NCI-H1048 (cell line): ENCODE measurements around the gene STOML2.
"Not testable (repeated sequence)": the region's sequence is repeated elsewhere in the genome, so short reads cannot be mapped to it uniquely, and the experiment has no call there.

Experiments used
- DNase-seq: peaks from one replicate; lab custom pipeline; 2025; lab: John Stamatoyannopoulos, UW

STOML2 gene, protein sequence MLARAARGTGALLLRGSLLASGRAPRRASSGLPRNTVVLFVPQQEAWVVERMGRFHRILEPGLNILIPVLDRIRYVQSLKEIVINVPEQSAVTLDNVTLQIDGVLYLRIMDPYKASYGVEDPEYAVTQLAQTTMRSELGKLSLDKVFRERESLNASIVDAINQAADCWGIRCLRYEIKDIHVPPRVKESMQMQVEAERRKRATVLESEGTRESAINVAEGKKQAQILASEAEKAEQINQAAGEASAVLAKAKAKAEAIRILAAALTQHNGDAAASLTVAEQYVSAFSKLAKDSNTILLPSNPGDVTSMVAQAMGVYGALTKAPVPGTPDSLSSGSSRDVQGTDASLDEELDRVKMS

DNA sequence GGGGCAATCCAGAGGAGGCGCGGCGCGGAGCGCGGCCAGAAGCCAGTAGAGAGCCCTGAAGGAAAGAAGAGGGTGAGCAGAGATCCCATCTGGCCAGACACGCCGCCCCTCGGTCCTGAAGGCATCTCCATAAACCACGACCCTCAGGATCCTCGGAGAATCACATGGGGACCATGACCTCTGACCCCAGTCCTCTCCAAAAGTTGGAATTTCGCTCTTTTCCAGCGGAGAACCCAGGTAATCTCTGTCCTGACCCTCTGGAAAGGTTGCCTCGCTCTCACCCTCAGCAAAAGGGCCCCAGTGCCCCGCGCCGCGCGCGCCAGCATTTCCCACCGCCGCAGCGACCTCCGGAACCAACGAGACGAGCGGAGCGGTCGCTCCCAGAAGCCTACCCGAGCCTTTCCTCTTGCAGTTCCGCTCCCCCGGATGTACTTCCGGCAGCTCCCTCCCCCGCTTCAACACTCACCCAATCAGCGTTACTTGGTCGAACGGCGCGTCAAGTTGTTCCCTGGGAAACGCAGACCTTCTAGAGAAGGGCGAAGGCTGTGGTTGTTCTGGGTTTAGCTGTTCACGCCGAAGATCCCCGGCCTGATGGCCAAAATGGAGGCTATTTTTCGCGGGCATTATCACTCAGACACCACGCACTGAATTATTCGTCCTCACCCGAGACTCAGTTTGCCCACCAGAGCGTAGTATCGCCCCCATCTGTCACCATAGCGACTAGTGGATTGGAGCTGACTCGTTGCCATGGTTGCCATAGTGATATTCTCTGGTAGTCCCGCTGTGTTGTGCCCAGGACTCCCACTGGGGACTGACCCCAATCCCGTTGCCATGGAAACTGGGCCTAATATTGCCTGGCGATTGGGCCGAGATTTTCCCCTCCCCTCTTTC is at the start of gene STOML2:
Gene STOML2 (minus strand): TSS at position 363 of the 891 bp plus-strand sequence. CDS start 37 bp downstream, at position 326.
- peak; percentile 66 for DNase-seq

DNA sequence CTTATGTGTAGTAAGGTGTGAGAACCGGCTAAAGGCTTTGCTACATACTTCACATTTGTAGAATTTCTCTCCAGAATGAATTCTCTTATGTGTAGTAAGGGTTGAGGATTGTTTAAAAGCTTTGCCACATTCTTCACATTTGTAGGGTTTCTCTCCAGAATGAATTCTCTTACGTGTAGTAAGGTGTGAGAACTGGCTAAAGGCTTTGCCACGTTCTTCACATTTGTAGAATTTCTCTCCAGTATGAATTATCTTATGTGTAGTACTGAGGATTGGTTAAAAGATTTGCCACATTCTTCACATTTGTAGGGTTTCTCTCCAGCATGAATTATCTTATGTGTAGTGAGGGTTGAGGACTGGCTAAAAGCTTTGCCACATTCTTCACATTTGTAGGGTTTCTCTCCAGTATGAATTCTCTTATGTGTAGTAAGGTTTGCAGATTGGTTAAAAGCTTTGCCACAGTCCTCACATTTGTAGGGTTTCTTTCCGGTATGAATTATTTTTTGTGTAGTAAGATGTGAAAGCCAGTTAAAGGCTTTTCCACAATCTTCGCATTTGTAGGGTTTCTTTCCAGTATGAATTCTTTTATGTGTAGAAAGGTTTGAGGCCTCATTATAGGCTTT is 45.1 kb upstream of the STOML2 start:
- DNase-seq, result not testable (repeated sequence)

DNA sequence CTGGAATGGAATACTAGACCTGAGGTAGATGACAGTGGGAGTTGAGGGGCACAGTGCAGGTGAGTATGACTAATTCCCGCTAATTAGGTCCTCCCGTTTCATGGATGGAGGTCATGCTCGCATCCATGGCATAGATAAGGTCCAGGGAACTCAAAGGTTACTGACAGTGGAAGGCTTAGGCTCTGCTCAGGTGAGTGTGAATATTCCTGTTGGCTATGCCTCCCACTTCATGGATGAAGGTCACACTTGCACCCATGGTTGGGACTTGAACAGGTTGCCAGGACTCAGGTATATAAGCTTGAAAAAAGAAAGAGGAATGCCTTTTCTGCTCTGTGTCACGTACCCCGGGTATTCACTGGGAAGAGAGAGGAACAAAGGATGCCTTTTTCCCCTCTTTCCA is 39.1 kb upstream of the STOML2 start:
- DNase-seq, result no peak

DNA sequence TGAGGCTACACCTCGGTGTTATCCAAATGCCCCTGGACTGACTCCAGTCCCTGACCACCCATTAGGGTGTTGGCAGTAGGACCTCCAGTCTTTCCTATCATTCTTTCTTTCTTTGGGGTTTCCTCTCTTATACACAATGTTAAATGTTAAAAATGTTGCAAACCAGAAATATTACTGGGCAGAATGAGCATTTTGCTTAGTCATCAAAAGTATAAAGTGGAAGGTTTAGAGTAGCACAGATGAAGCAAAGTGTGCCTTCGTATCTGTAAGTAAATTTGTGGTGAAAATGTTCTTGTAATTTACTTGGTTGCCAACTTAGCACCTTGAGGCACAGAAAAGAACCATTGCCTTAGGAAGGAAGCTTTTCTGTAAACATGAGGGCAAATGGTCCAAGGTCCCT is 37.2 kb upstream of the STOML2 start:
- DNase-seq, result no peak

DNA sequence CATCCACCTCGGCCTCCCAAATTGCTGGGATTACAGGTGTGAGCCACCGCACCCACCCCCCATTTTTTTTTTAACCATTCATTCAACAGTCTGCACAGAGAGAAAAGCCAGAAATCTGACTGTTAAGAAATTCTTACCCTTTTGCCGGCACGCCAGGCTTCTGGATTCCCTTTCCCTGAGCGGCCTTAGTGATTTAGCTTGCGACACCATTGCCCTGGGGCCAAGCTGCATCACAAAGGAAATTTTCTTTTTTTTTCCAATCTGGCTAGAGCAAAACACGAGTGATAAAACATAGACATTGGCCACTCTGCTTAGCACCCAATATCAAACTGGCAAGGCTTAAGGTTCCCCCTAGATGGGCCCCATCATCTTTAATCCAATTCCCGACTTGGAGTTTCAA is 33.9 kb upstream of the STOML2 start:
- DNase-seq, result no peak

DNA sequence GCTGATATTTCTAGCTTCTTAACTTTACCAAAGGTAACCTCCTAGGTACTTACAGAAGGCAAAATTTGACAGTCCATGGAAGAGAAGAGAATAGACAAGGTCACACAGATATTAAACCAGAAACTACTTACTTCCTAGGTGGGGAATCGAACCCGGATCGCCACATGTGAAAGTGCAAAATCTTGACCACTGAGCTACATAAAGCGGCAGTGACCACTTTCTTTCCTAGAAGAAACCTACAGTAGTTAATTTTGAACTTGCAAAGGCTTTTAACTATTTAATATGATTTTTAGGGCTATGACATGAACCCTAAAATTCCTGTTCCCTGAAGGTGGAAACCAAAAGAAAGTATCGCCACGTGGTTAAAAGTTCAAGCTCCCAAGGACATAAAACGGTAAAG is 33.1 kb upstream of the STOML2 start:
- DNase-seq, result no peak

DNA sequence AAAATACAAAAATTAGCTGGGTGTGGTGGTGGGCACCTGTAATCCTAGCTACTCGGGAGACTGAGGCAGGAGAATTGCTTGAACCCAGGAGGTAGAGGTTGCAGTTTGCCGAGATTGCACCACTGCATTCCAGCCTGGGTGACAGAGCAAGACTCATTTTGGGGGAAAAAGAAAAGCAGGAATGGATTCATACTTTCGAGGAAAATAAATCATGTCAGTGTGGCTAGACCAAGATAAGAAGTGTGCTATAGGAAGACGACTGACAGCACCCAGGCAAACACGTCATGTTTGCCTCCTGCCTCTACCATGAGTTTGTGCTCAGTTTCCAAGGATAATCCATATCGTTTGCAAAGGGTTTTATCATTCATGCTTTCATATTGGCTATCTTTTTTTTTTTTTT is 32.0 kb upstream of the STOML2 start:
- DNase-seq, result no peak

DNA sequence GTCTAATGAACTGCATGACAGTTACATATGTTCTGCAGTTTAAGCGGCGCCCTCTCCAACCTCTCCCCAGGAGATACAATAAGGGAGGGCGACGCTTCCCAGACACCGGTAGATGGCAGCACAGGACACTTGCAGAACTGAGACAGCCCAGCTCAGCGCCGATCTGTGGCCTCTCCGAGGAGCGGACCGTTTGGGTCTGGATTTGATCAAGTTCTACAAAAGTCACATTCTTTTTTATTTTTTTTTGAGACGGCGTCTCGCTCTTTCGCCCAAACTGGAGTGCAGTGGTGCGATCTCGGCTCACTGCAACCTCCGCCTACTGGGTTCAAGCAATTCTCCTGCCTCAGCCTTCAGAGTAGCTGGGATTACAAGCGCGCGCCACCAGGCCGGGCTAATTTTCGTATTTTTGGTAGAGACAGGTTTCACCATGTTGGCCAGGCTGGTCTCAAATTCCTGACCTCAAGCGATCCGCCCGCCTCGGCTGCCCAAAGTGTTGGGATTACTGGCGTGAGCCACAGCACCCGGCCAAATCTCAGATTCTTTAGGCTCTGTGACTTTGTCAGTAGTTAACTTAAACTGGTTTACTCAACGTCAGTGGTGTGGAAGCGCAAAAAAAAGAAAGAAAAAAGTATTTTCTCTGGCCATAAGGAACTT is 14.1 kb upstream of the STOML2 start:
- DNase-seq, result peak; percentile 77

DNA sequence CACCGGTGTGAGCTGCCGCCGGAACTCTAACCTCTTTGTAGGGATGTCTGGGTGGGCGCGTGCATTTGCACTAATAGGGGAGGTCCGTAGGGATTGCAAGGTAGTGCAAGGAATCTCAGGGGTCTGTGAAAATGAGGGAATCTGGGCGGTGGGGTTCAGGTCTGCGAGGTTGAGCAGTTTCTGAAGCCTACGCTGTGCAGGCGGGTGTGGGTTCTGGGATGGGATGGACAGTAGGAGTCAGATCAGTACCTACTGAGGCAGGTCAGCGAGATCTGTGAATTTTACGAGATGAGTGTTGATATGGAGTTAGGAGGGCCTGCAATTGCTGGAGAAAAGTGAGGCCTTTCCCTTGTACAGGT is 13.6 kb upstream of the STOML2 start:
- DNase-seq, result no peak

DNA sequence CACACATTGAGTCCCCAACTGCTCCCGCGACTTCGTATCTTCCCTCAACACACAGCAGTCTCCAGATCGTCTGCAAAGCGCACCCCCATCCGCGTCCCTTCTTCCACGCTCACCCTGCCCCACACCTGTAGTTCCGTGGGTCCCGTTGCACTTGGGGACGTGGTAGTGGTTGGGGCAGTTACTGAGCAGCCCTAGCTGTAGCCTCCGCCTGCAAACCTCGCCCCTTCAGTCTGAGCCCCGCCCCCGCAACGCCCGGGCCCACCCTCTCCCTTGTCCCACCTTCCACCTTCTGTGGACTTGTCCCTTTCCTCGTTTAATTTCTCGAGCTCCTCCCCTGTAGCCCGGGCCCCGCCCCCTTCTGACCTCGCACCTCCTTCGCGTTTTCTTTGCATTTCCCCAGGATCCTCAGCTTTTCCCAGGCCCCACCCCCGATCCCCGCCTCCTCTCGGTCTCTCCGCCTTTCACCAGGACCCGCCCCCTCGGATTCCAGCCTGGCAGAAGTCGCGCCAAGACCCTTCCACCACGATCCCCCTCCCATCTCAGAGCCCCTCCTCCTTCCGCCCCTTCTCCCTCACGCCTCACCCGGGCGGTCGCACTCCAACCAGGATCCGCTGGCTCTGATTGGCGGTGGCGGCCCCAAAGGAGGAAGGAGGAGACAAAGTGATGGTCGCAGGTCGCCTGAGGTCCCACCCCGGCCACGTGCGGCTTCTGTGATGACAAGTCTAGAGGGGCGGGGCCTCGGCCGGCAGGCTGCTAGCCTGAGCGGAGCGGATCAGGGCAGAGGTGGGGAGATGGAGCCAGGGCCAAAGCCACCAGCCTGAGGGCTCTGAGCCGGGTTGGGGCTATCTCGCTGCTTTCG is 13.0 kb upstream of the STOML2 start, which contains the start of gene ATOSB:
Gene ATOSB (minus strand): TSS at position 183 of the 859 bp plus-strand sequence. CDS start 7,588 bp downstream, outside the sequence.
- peak; percentile 87 for DNase-seq

DNA sequence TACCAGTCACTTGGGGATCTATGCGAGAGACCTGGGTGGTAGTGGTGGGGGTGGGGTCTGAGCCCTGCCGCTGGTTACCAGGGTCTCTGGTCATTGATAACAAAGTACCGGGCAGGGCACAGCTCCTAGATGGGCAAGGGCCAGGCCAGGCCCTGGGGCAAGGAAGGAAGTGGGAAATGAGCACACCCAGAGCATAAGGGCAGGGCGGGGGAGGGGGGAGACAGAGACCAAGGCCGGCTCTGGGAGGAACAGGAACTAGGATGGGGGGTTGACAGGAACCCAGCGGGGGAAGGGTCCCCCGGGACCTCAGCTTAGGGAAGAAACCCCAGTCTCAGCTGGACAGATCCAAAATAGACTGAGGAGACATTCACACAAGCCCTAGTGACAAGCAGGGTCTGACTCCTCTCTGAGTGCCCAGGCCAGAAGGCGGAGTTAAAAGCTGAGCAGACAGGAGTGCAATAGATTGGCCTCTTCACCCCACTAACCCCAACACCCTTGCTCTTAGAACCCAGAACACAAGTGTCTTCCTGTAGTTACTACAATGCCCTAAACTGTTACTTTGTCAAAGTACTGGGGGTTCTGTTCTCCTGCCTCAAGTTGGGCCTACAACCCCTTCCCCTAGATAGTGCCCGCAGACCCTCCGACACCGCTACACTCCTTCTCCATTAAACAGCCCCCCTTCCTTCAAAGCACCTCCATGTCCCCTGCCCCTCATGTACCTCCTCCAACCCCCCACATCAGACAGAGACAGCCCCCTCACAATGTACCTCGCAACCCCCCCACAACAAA is 12.1 kb upstream of the STOML2 start:
- no peak for DNase-seq

DNA sequence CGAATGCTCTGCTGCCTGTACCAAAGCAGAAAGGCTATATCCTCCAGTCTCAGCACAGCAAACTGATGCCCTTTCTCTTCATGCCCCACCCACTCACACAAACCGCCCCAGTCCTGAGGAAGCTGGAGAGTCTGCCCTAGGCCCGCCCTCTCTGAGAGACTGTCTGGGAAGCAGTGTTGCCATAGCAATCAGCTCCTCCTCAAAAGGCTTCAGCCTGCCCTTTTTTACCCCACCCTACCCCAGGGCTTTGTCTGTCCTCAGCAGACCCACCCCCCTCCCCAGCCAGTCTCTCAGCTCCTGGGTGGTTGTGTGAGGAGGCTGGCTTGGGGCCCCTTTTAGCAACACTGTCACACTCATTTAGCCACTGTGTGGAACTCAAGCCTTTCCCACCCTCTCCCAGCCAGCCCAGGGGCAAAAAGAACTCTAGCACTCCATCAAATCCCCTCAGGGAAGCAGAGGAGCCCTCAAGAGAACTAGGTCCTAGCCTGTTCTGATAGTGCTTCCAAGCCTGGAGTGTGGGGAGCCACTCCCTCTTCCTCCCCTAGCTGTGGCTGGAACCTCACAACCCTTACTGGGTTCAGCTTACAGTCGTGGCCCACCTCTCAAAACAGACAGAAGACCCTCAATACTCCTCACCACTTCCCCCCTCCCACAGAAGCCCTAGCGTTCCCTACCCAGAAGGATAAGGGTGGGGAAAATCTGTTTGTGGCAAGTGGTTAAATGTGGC is 11.3 kb upstream of the STOML2 start:
- no peak for DNase-seq

DNA sequence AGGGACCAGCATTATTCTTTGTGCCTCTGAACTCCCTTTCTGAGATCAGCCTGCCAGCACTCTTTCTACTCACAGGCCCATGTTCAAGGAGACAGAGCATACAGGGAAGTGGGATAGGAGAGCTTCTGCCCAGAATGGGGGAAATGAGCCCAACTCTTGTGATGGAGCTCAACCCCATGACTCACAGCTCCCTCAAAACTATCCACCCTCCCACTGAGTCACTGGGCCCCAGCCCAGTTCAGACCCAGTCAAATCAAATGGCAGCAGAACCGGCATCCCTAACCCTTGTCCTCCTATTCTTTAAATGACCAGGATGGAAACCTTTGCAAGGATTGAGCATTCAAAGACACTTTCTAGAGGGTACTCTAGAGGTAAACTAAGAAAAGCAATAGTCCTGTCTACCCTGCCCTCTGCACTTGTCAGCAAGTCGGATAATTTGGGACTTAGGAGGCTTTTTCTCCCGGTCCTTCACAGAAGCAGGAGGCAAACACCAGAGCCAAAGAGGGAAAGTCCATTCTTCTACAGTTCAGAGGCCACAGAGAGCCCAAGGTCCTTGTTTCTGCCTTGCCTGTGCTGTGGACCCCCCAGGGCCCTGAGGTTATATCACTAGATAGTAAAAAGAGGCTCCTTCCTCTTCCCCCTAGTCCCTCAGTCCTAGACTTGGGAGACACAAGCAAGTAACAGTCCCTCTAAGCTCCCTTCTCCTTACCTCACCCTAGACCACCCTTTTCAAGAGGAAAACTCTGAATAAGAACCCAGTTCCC is 9.5 kb upstream of the STOML2 start:
- no peak for DNase-seq

DNA sequence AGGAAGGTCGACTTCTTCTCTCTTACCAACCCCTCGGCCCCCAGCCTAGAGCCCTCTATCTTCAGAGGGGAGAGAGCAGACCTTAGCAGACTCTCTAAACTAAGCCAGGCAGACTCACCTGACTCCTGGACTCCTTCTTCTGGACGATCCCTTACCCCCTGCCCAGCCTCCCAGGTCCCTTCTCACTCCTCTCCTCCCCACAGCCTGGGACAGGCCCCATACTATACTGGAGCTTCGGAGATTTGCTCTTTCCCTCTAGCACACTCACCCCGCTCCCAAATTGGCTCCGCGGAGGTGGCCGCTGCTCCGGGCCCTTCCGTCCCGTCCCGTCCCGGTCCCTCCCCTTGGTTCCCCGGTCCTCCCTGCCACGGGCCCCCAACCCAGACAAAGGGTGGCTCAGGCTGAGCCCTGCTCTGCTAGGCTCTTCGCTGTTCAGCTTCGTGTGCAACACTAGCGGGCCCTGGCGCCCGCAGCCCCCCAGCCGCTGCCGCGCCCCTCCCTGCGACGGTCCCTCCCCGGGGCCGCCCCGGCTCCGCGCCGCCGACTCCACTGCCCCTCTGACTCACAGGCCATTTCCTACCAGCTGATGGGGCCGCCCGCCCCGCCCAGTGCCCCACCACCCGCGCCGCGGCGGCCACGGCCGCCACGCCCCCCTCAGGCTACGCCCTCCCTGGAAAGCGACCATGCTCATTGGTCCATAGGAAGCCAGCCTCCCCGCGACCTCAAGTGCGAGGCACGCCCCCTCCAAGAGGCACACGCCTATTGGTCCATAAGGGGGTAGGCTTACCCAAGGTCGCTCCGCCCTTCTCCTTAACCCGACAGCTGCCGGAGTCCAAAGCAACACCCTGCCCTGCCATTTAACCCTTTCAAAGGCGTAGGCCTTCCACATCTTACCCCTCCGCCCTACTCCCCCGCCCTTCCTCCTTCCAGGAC is 8.3 kb upstream of the STOML2 start:
- DNase-seq, result peak; percentile 97

DNA sequence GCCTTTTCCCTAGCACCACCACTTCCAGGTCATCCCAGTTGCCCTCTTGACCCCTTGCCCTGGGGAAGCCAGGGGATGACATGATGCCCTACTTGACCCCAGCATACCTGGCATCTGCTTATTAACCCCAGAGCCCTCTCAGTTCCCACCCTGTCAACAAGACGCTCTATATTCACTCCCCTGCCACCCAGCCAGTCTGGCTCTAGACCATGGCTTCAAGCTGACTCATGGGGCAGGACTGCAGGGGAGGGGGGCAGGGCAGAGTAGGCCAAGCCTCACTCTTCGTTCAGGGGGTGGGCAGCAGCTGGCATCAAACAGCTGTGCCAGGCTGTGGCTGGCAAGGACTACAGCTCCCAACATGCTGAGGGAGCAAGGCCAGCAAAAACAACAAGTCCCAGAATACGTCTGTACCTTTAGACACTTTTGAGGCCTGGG is 7.4 kb upstream of the STOML2 start:
- DNase-seq, result no peak

DNA sequence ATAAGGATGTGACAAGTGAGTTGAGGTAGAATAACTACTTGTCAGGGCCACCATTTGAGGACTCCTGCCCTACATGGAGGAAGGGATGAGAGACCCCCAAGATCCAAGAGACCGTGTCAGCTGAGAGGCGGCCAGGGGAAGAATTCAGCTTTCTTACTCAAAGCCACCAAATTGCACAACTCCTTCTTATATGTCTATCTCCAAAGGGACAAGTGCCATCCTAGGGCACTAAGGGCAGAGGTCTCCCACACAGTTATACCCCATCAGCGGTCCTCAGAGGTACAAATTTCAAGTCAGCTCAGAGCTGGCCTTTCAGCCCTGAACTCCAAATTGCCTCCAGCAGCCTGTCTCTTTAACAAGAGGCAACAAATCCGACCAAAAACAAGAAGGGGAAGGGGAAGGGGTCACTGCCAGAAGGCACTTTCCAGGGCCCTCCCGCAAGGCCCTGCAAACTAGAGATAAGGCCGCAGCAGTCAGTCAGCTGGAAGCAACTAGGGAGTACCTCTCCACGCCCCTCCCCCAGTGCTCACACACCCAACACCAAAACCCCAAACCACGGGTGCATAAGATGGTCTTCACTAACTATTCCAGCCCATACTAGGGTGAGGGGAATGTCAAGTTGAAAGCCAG is 6.1 kb upstream of the STOML2 start:
- no peak for DNase-seq

DNA sequence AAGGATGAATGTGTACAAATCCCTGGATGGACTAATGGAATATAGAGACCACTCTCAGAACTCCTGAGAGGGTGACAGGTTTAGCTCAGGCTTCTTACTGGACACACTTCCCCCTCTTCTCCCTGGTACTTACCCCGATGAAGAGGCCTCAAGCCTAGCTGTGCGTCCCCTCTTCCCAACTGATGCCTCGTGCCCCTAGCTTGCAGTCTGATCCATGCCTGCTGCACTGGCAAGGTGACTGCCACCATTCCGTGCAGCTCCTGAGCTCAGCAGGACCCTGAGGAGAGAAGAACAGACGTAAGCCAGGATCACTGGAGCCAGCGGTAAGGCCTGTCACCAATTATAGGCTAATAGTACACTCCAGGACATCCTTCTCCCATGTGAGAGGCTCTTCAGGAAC is 5.5 kb upstream of the STOML2 start:
- DNase-seq, result no peak
